Epithelial cell of proximal tubule (primary cell): ENCODE data around the gene NFE2. TPM values are rescaled to one million over a fixed set of nuclear protein-coding genes. Genes with fewer than 3 reads are reported as not detected.

ENCODE experiments used
- DNase-seq: peaks from one replicate; pipeline ENCODE4 v3.0.0-alpha.2; 2011; ENCODE audit warnings: low read depth
- H3K4me3 ChIP-seq: 2 replicates; pipeline ENCODE4 v1.5.1; 2011; ENCODE audit warnings: low read depth, mild to moderate bottlenecking, low read length
- total RNA-seq: library from RNA; depleted of rRNA; stranded (reverse); fragments of >200 nt; gene quantifications from 2 replicates; pipeline ENCODE4 v1.2.3, GENCODE V29; 2015
- TF ChIP-seq, protein P1 (sequence below): conservative IDR thresholded peaks from 2 replicates; pipeline ENCODE4 v1.5.1; 2012; ENCODE audit warnings: low read depth, mild to moderate bottlenecking, low read length

The NFE2 gene
- total RNA-seq, 1 donor from 2014 or later, result not detected

DNA sequence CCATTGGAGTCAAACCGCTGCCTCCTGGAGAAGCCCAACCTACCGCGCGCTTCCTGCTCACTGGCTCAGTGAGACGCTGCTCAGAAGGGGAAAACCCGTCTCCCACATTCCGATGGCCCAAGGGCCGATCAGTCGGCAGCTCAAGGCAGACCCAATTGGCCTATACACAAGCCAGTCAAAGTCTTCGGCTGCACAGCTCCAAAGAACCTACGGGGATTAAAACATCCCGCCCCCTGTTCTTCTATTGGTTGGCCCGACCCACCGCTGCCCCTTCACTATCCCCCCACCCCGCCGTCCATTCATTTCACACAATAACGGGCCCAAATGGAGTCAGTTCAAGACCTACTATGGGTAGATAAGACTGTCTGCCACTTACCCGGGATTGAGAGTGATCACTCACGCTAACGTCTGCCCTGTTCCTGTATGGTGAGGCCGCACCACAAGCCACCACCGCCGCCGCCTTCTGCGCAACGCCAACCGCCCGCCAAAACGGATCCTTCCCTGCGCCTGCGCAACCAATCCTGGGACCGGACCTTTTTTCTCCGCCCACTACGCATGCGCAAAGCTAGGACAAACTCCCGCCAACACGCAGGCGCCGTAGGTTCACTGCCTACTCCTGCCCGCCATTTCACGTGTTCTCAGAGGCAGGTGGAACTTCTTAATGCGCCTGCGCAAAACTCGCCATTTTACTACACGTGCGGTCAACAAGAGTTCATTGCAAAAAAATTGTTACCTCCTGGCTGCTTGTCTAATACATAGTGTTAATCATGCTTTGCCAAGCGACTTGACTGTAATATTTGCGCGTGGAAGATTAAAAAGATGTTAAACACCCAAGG, 21.0 kb downstream of the NFE2 start, which contains the start of gene CBX5:
TSS of gene CBX5 (minus strand) at position 491 of the 836 bp plus-strand sequence. CDS start 22,472 bp downstream, outside the sequence.
- peak within 1 kb of the TSS; percentile 90 for H3K4me3 ChIP-seq
- peak; percentile 98 for DNase-seq
- TF ChIP-seq, protein P1, sequence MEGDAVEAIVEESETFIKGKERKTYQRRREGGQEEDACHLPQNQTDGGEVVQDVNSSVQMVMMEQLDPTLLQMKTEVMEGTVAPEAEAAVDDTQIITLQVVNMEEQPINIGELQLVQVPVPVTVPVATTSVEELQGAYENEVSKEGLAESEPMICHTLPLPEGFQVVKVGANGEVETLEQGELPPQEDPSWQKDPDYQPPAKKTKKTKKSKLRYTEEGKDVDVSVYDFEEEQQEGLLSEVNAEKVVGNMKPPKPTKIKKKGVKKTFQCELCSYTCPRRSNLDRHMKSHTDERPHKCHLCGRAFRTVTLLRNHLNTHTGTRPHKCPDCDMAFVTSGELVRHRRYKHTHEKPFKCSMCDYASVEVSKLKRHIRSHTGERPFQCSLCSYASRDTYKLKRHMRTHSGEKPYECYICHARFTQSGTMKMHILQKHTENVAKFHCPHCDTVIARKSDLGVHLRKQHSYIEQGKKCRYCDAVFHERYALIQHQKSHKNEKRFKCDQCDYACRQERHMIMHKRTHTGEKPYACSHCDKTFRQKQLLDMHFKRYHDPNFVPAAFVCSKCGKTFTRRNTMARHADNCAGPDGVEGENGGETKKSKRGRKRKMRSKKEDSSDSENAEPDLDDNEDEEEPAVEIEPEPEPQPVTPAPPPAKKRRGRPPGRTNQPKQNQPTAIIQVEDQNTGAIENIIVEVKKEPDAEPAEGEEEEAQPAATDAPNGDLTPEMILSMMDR, result no peak

DNA sequence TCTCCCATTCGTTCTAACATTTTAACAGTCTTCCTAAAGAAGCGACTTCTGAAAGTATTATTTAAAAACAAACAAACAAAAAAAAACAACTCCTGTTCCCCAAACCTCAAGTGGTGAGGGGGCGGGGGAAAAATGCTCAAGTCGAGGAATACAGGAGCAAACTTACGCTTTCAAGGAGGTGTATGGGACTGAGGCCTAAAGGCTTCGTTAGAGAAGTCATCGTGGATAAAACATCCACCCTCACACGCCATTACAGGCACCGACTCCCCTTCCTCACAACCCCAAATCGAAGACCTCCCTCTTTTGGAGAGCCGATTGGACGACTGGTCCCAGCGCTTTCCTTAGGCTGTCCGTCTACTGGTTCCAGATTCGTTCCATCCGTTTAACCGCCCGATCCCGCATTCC, 21.6 kb downstream of the NFE2 start:
- no peak for DNase-seq
- peak overlapping the region; percentile 90 for H3K4me3 ChIP-seq
- TF ChIP-seq, protein P1, result no peak

DNA sequence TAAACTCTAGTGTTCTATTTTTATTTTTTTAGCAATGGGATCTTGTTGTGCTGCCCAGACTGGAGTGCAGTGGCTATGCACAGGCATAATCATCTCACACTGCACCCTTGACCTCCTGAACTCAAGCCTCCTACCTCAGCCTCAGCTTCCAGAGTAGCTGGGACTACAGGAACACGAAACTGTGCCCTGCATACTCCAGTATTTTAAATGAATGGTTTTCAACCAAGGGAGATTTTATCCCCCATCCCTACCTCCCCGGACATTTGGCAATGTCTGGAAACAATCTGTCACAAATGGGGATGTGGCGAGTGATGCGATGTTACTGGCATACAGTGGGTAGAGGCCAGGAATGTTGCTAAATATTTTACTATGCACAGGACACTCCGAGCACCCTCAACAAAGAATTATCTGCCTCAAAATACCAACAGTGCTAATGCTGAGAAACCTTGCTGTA, 23.0 kb downstream of the NFE2 start:
- DNase-seq, result no peak
- peak overlapping the region; percentile 90 for H3K4me3 ChIP-seq
- TF ChIP-seq, protein P1, result no peak

DNA sequence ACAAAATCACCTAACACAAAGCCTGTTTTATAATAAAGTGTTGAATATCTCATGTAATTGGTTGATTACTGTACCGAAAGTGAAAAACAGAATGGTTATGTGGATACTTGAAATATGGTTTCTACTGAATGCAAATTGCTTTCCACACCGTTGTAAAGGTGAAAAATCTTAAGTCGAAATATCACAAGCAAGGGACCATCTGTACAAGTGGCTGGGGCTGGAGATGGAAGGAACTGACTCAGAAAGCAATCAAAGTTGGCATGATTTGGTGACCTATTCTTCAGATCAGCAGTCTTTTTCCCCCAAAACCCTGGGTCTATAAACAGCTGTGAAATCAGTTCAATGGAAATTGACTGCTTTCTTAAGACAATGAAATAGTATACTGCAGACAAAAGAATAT, 24.4 kb downstream of the NFE2 start:
- TF ChIP-seq, protein P1, result no peak
- no peak overlapping the region for H3K4me3 ChIP-seq
- DNase-seq, result no peak

DNA sequence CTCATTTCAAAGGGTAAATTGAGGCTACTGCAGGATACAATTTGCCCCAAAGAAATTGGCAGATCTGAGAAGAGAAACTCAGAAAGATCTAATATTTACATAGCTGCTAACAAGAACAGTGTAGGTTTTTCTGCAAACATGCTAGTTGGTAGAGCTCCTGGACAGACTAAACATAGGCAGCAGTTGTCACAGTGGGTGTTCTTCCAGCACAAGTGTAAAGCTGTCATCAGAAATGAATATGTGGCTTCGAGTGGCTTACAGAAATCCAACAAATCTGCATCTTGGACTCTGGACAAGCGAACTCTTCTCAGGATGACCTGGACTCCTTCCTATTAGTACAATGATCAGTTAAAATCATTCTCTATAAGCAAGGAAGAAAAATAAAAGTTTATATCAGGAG, 26.8 kb downstream of the NFE2 start:
- H3K4me3 ChIP-seq, result no peak overlapping the region

DNA sequence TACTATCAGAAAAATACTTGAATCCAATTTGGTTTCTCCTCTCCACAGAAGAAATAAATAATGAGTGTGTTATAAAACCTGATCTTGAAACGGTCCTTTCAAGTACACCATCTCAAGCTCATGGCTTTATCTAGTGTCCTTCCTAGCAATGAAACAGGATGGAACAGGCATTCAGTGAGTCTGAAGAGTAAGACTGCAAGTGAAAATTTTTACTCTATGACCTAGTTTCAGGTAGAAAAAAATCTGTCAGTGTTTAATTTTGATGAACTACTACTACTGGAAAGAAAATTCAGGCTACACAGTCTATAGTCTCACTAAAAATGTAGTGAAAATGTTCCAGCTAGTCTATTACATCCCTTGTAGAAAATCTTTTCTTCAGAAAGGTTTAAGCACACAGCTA, 28.6 kb downstream of the NFE2 start:
- TF ChIP-seq, protein P1, result no peak
- H3K4me3 ChIP-seq, result no peak overlapping the region
- no peak for DNase-seq

More for the DNA sequence above, 26.8 kb downstream of the NFE2 start:
- TF ChIP-seq, protein P1, result no peak
- no peak for DNase-seq
